ENCODE results near the gene HECTD2.

The HECTD2 gene

GRCh38 chr10:91513598-91514424, 103.7 kb downstream of the HECTD2 start:
- Histone ChIP-seq H4K20me1 (ENCODE audit: insufficient read depth, low read length) (no peaks in the 10 kb centered on the region), H3K9me3 (ENCODE audit: insufficient read depth, low read length) (no peaks in the 10 kb centered on the region), H3K27ac (ENCODE audit: low read length) (no peak overlapping the region), H3K36me3 (replicated peaks; ENCODE audit: low read depth, low read length) (no peaks in the 10 kb centered on the region), H2AFZ (ENCODE audit: low read depth, low read length) (no peak overlapping the region), H3K4me1 (ENCODE audit: low read length) (peaks cover 33% of the 10 kb centered on the region), H3K27me3 (ENCODE audit: low read depth, low read length) (no peaks in the 10 kb centered on the region), H3K4me3 (ENCODE audit: low read length) (no peak overlapping the region), H3K9ac (ENCODE audit: low read length) (no peak overlapping the region), H3K4me2 (ENCODE audit: low read length) (peak overlapping the region; percentile 29), H3K79me2 (ENCODE audit: low read length) (no peaks in the 10 kb centered on the region)
- TF ChIP-seq EZH2phosphoT487 (IDR thresholded peaks at IDR 0.05; ENCODE audit: low read depth), result no peak
- no peak for TF ChIP-seq CTCF (IDR thresholded peaks at IDR 0.05; ENCODE audit: low read depth, low read length)

GRCh38 chr10:91514787-91515186, 104.6 kb downstream of the HECTD2 start:
- TF ChIP-seq CTCF (IDR thresholded peaks at IDR 0.05; ENCODE audit: low read depth, low read length), result no peak
- no peak for TF ChIP-seq EZH2phosphoT487 (IDR thresholded peaks at IDR 0.05; ENCODE audit: low read depth)
- Histone ChIP-seq H2AFZ (ENCODE audit: low read depth, low read length) (no peak overlapping the region), H3K36me3 (replicated peaks; ENCODE audit: low read depth, low read length) (no peaks in the 10 kb centered on the region), H4K20me1 (ENCODE audit: insufficient read depth, low read length) (no peaks in the 10 kb centered on the region), H3K27me3 (ENCODE audit: low read depth, low read length) (no peaks in the 10 kb centered on the region), H3K4me1 (ENCODE audit: low read length) (peaks cover 39% of the 10 kb centered on the region), H3K9me3 (ENCODE audit: insufficient read depth, low read length) (no peaks in the 10 kb centered on the region), H3K4me2 (ENCODE audit: low read length) (no peak overlapping the region), H3K27ac (ENCODE audit: low read length) (no peak overlapping the region), H3K4me3 (ENCODE audit: low read length) (no peak overlapping the region), H3K79me2 (ENCODE audit: low read length) (no peaks in the 10 kb centered on the region), H3K9ac (ENCODE audit: low read length) (no peak overlapping the region)

GRCh38 chr10:91517394-91517793, 107.2 kb downstream of the HECTD2 start:
- no peaks in the 10 kb centered on the region for H3K9me3 ChIP-seq (ENCODE audit: insufficient read depth, low read length)
- TF ChIP-seq CTCF (IDR thresholded peaks at IDR 0.05; ENCODE audit: low read depth, low read length) (no peak), EZH2phosphoT487 (IDR thresholded peaks at IDR 0.05; ENCODE audit: low read depth) (no peak)
- H3K27me3 ChIP-seq (ENCODE audit: low read depth, low read length), result no peaks in the 10 kb centered on the region
- H3K9ac ChIP-seq (ENCODE audit: low read length), result no peak overlapping the region
- peaks cover 3% of the 10 kb centered on the region for H3K36me3 ChIP-seq (replicated peaks; ENCODE audit: low read depth, low read length)
- no peak overlapping the region for H3K4me2 ChIP-seq (ENCODE audit: low read length)
- no peak overlapping the region for H3K4me3 ChIP-seq (ENCODE audit: low read length)
- H4K20me1 ChIP-seq (ENCODE audit: insufficient read depth, low read length), result no peaks in the 10 kb centered on the region
- no peak overlapping the region for H2AFZ ChIP-seq (ENCODE audit: low read depth, low read length)
- no peak overlapping the region for H3K27ac ChIP-seq (ENCODE audit: low read length)
- no peaks in the 10 kb centered on the region for H3K79me2 ChIP-seq (ENCODE audit: low read length)
- H3K4me1 ChIP-seq (ENCODE audit: low read length), result peaks cover 52% of the 10 kb centered on the region

- H3K36me3 ChIP-seq (replicated peaks; ENCODE audit: low read depth, low read length), result peaks cover 3% of the 10 kb centered on the region
Measured at GRCh38 chr10:91519899-91520514, 109.9 kb downstream of the HECTD2 start.

More at GRCh38 chr10:91519899-91520514, 109.9 kb downstream of the HECTD2 start:
- Histone ChIP-seq H3K27me3 (ENCODE audit: low read depth, low read length) (no peaks in the 10 kb centered on the region), H3K4me1 (ENCODE audit: low read length) (peaks cover 33% of the 10 kb centered on the region), H3K27ac (ENCODE audit: low read length) (no peak overlapping the region), H4K20me1 (ENCODE audit: insufficient read depth, low read length) (no peaks in the 10 kb centered on the region), H3K4me2 (ENCODE audit: low read length) (peak overlapping the region; percentile 35), H2AFZ (ENCODE audit: low read depth, low read length) (no peak overlapping the region), H3K79me2 (ENCODE audit: low read length) (no peaks in the 10 kb centered on the region), H3K4me3 (ENCODE audit: low read length) (no peak overlapping the region), H3K9ac (ENCODE audit: low read length) (no peak overlapping the region), H3K9me3 (ENCODE audit: insufficient read depth, low read length) (no peaks in the 10 kb centered on the region)
- TF ChIP-seq EZH2phosphoT487 (IDR thresholded peaks at IDR 0.05; ENCODE audit: low read depth), result no peak
- no peak for TF ChIP-seq CTCF (IDR thresholded peaks at IDR 0.05; ENCODE audit: low read depth, low read length)
